ENCODE data around the gene TMEM19. TPM values are rescaled to one million over a fixed set of nuclear protein-coding genes. Genes with fewer than 3 reads are reported as not detected.

TMEM19 gene
- total and polyA plus RNA-seq, 2 of the 8 experiments (the other 6 are each of a cell fraction or from before 2014, with no cell fraction given), result 12.6 to 19.1 TPM

GRCh38 chr12:71694099-71694820, 8.4 kb downstream of the TMEM19 start:
- Histone ChIP-seq H3K9me3 (ENCODE audit: insufficient read depth in 2 of 2, low read depth in 1 of 2, low read length in 1 of 2) (no peaks in the 10 kb centered on the region), H3K36me3 (ENCODE audit: control insufficient read depth in 2 of 4, insufficient read depth in 4 of 4, low read length in 3 of 4) (peaks cover 0 to 9% (median 3%) of the 10 kb centered on the region in 4 experiments; a peak in 2 of 8 replicates), H2BK120ac (replicated peaks; ENCODE audit: low read depth, low read length) (no peak overlapping the region), H3K4ac (replicated peaks; ENCODE audit: insufficient read length, low read depth, low read length) (no peak overlapping the region), H4K8ac (ENCODE audit: extremely low read depth, insufficient read depth, low read length) (no peak overlapping the region), H4K91ac (replicated peaks; ENCODE audit: insufficient read length, low read length) (no peak overlapping the region), H3K4me2 (ENCODE audit: insufficient read depth in 1 of 2, low read depth in 2 of 2, low read length in 2 of 2) (no peak overlapping the region), H2AK5ac (ENCODE audit: low read depth, low read length) (no peak overlapping the region), H2BK12ac (ENCODE audit: low read depth, low read length) (no peak overlapping the region), H3K23me2 (ENCODE audit: low read depth, low read length) (no peaks in the 10 kb centered on the region), H3K14ac (ENCODE audit: insufficient read length) (no peak overlapping the region), H3K9ac (replicated peaks in 1 of 4; ENCODE audit: extremely low read depth in 1 of 4, low read depth in 3 of 4, low read length in 3 of 4) (no peak overlapping the region), H3K4me3 (ENCODE audit: extremely low read depth in 1 of 4, insufficient read depth in 2 of 4, low read depth in 3 of 4, low read length in 4 of 4) (no peak overlapping the region), H3K27me3 (replicated peaks in 1 of 4; ENCODE audit: control insufficient read depth in 3 of 4, extremely low read depth in 1 of 4, insufficient read depth in 3 of 4, low read length in 3 of 4) (no peaks in the 10 kb centered on the region), H2BK15ac (ENCODE audit: low read length) (no peak overlapping the region), H3K56ac (replicated peaks; ENCODE audit: insufficient read length, low read depth, low read length) (no peak overlapping the region), H4K20me1 (replicated peaks in 1 of 2; ENCODE audit: control insufficient read depth in 1 of 2, insufficient read depth in 2 of 2, low read length in 2 of 2) (peaks cover 0 to 2% of the 10 kb centered on the region in 2 experiments), H3K23ac (ENCODE audit: insufficient read length) (no peak overlapping the region), H3K27ac (ENCODE audit: low read depth, low read length) (no peak overlapping the region), H2AFZ (ENCODE audit: low read length) (no peak overlapping the region), H3K18ac (ENCODE audit: extremely low read depth, low read length) (no peak overlapping the region), H3K4me1 (replicated peaks in 1 of 4; ENCODE audit: control insufficient read depth in 3 of 4, insufficient read depth in 4 of 4, low read length in 3 of 4) (no peaks in the 10 kb centered on the region), H2BK20ac (ENCODE audit: low read length) (no peak overlapping the region), H4K5ac (ENCODE audit: insufficient read length, low read depth, low read length) (no peak overlapping the region), H3K79me1 (ENCODE audit: low read depth, low read length) (no peaks in the 10 kb centered on the region), H2BK5ac (ENCODE audit: low read depth, low read length) (no peak overlapping the region), H3K79me2 (ENCODE audit: control insufficient read depth in 1 of 2, insufficient read depth in 2 of 2, low read length in 2 of 2) (no peaks in the 10 kb centered on the region)
- TF ChIP-seq SIX5 (IDR thresholded peaks at IDR 0.05; ENCODE audit: low read depth, low read length) (no peak), BACH1 (IDR thresholded peaks at IDR 0.05; ENCODE audit: low read length) (no peak), RAD21 (IDR thresholded peaks at IDR 0.05 in 1 of 2, conservative IDR thresholded peaks at IDR 0.05 in 1 of 2; ENCODE audit: low read depth in 2 of 2, low read length in 2 of 2) (no peak), EGR1 (IDR thresholded peaks at IDR 0.05; ENCODE audit: borderline replicate concordance, low read depth, low read length) (no peak), SP1 (IDR thresholded peaks at IDR 0.05; ENCODE audit: low read depth, low read length) (no peak), CTBP2 (IDR thresholded peaks at IDR 0.05; ENCODE audit: borderline replicate concordance, insufficient read depth, insufficient read length, low read length) (no peak), HDAC6 (IDR thresholded peaks at IDR 0.05; ENCODE audit: low read depth, low read length) (no peak), USF2 (IDR thresholded peaks at IDR 0.05; ENCODE audit: low read length) (no peak), GABPA (IDR thresholded peaks at IDR 0.05; ENCODE audit: borderline replicate concordance, insufficient read depth, low read length) (no peak), KDM5A (IDR thresholded peaks at IDR 0.05; ENCODE audit: low read length) (no peak)
- TF ChIP-seq, protein P1, sequence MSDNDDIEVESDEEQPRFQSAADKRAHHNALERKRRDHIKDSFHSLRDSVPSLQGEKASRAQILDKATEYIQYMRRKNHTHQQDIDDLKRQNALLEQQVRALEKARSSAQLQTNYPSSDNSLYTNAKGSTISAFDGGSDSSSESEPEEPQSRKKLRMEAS (IDR thresholded peaks at IDR 0.05), result no peak
- POLR2A ChIA-PET (ENCODE audit: partially characterized antibody), result interaction anchor here (2.7 kb wide), 1 partner anchor 8 kb away, joined by 8 read pairs; the partner anchor contains the start of gene TMEM19
- 100% methylated on average over 1 of the region's 1 CpG; no CpG with 5 or more reads in 1 of the 2 experiments for WGBS, 2 experiments (ENCODE audit: extremely low coverage in 1 of 2, insufficient coverage in 1 of 2, insufficient read length in 1 of 2, insufficient replicate concordance in 2 of 2, low coverage in 1 of 2, low lambda C conversion rate in 2 of 2, missing lambda C conversion rate in 1 of 2)
- DNase-seq (ENCODE audit: low read depth in 1 of 2, low spot score in 2 of 2) (no peak), FAIRE-seq (no peak)
- CTCF ChIA-PET (ENCODE audit: partially characterized antibody), result interaction anchor here (1.3 kb wide), 1 partner anchor 16 kb away, joined by 3 read pairs; no protein-coding TSS in a partner anchor

Measured in H1 (cell line).